Measurements from ENCODE around the gene MRPL37.

Gene MRPL37

DNA sequence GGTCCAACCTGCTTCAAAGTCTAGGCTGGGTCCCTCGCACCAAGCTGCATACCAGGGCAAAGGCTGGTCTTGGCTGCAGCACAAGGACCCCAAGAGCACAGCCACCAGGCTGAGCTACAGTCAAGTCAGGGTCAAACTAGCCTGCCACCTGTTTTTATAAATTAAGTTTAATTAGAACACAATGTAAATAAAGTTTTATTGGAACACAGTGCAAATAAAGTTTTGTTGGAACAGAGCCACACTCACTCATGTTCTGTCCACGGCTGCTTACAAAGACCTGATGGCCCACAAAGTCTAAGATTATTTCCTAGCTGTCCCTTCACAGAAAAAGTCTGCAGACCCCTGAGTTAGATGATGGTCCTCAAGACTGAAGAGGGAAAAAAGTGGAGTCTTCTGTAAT lies 66.2 kb downstream of the MRPL37 start:
- DNase-seq (ENCODE audit: low spot score): no peak

- no peak for DNase-seq (ENCODE audit: low spot score)
Measured at GRCh38 chr1:54266908-54267307, 66.9 kb downstream of the MRPL37 start.

All from hepatic stellate cell (primary cell).